Duodenal mucosa (tissue), 2 donors: ENCODE data around the gene EBF3.

Experiments
- H3K27ac ChIP-seq: one replicate; pipeline ENCODE4 v1.7.0; 2013; ENCODE audit warnings: low read depth, low read length
- H3K27me3 ChIP-seq, 2 donors: one replicate each; pipeline ENCODE4 v1.7.0; 2013; ENCODE audit warnings: low read length in 2 of 2, control low read depth in 1 of 2; ENCODE audit not compliant: insufficient read depth in 2 of 2, control insufficient read depth in 1 of 2
- H3K36me3 ChIP-seq, 2 donors: one replicate each; pipeline ENCODE4 v1.7.0; 2013; ENCODE audit warnings: low read length in 2 of 2, control low read depth in 1 of 2; ENCODE audit not compliant: insufficient read depth in 2 of 2, control insufficient read depth in 1 of 2
- H3K4me1 ChIP-seq, 2 donors: one replicate each; pipeline ENCODE4 v1.7.0; 2013; ENCODE audit warnings: low read length in 2 of 2, control low read depth in 1 of 2; ENCODE audit not compliant: insufficient read depth in 2 of 2, control insufficient read depth in 1 of 2
- H3K4me3 ChIP-seq, 2 donors: one replicate each; pipeline ENCODE4 v1.7.0; 2013; ENCODE audit warnings: low read length in 2 of 2, low read depth in 1 of 2
- H3K9ac ChIP-seq, 2 donors: one replicate each; pipeline ENCODE4 v1.7.0; 2013; ENCODE audit warnings: low read length in 2 of 2, low read depth in 1 of 2
- H3K9me3 ChIP-seq, 2 donors: one replicate each; pipeline ENCODE4 v1.7.0; 2013; ENCODE audit warnings: low read length in 2 of 2, control low read depth in 1 of 2; ENCODE audit not compliant: control insufficient read depth in 1 of 2

Gene EBF3

GRCh38 chr10:129899276-129900130, 64.6 kb downstream of the EBF3 start:
- Histone ChIP-seq H3K27me3 (peaks cover 13 to 40% of the 10 kb centered on the region in 2 donors), H3K36me3 (no peaks in the 10 kb centered on the region)

GRCh38 chr10:129898706-129899268, 65.3 kb downstream of the EBF3 start:
- H3K9me3 ChIP-seq, result no peaks in the 10 kb centered on the region
- no peaks in the 10 kb centered on the region for H3K4me1 ChIP-seq
- no peak overlapping the region for H3K27ac ChIP-seq
- no peak overlapping the region for H3K4me3 ChIP-seq
- H3K9ac ChIP-seq, result no peak overlapping the region
- peaks cover 15 to 40% of the 10 kb centered on the region in 2 donors for H3K27me3 ChIP-seq
- no peaks in the 10 kb centered on the region for H3K36me3 ChIP-seq

More at GRCh38 chr10:129899276-129900130, 64.6 kb downstream of the EBF3 start:
- Histone ChIP-seq H3K9ac (no peak overlapping the region), H3K4me1 (no peaks in the 10 kb centered on the region), H3K9me3 (no peaks in the 10 kb centered on the region), H3K27ac (no peak overlapping the region), H3K4me3 (no peak overlapping the region)

DNA sequence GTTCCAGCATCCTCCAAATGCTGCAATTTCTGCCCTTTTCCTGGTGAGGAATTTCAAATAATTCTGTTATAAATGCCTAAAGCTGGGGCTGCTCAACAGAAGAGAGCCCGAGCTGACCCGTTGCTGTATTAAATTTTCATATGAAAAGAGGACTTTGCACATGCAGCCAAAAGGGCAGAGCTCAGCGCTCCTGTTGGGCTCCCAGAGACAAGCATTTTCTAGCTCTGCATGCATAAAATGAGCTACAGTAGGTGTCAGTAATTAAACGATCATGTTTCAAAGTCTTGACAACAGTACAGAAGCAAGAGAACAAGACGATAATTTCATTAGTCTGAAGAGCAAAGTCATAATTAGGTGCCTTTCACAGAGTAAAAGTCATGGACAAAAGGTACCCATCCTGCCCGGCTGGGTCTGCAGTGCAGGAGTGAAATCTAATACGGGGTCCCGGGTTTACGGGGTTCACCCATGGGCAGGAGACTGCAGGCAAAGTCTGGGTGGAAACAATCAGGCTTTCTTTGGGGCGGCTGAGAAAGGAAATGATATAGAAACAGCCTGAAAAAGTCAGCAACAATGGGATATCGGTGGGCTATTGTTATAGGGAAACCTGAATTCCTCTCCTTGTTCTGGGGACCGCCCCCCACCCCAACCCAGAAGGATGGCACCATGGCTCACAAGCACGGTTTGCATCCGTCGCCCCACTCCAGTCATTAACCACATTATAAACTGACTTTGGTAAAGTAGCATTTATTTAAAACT, 66.0 kb downstream of the EBF3 start:
- H3K9me3 ChIP-seq, result no peaks in the 10 kb centered on the region
- no peaks in the 10 kb centered on the region for H3K4me1 ChIP-seq
- no peaks in the 10 kb centered on the region for H3K36me3 ChIP-seq
- H3K4me3 ChIP-seq, result no peak overlapping the region
- peaks cover 18 to 45% of the 10 kb centered on the region in 2 donors for H3K27me3 ChIP-seq
- H3K9ac ChIP-seq, result no peak overlapping the region
- H3K27ac ChIP-seq, result no peak overlapping the region

DNA sequence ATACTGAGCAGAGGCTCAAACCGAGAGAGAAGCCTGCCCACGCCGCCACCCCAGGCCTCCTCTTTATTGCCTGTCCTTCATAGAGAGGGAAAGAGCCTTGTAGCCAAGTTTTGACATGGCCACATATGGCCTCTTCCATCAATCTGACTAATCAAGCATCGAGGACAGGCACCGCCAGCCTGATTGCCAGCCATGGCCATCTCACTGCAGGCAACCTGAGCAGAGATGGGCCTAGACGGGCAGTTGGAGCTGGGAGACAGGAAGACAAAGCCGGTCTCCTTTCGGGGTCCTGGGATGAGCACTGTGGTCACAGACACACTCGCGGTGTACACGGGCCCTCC, 67.2 kb downstream of the EBF3 start:
- Histone ChIP-seq H3K4me3 (no peak overlapping the region), H3K27me3 (peaks cover 18 to 52% of the 10 kb centered on the region in 2 donors), H3K36me3 (no peaks in the 10 kb centered on the region), H3K9me3 (no peaks in the 10 kb centered on the region), H3K9ac (no peak overlapping the region), H3K27ac (no peak overlapping the region), H3K4me1 (no peaks in the 10 kb centered on the region)

- H3K36me3 ChIP-seq, result no peaks in the 10 kb centered on the region
- H3K27ac ChIP-seq, result no peak overlapping the region
- H3K4me1 ChIP-seq, result no peaks in the 10 kb centered on the region
- peaks cover 18 to 52% of the 10 kb centered on the region in 2 donors for H3K27me3 ChIP-seq
- no peak overlapping the region for H3K4me3 ChIP-seq
- H3K9ac ChIP-seq, result no peak overlapping the region
- no peaks in the 10 kb centered on the region for H3K9me3 ChIP-seq
Observed at GRCh38 chr10:129896136-129896859, 67.8 kb downstream of the EBF3 start.

- Histone ChIP-seq H3K4me1 (no peaks in the 10 kb centered on the region), H3K27ac (no peak overlapping the region), H3K9ac (no peak overlapping the region), H3K27me3 (peaks cover 18 to 52% of the 10 kb centered on the region in 2 donors), H3K9me3 (no peaks in the 10 kb centered on the region), H3K4me3 (no peak overlapping the region), H3K36me3 (no peaks in the 10 kb centered on the region)
Observed at GRCh38 chr10:129895811-129896135, 68.3 kb downstream of the EBF3 start.

DNA sequence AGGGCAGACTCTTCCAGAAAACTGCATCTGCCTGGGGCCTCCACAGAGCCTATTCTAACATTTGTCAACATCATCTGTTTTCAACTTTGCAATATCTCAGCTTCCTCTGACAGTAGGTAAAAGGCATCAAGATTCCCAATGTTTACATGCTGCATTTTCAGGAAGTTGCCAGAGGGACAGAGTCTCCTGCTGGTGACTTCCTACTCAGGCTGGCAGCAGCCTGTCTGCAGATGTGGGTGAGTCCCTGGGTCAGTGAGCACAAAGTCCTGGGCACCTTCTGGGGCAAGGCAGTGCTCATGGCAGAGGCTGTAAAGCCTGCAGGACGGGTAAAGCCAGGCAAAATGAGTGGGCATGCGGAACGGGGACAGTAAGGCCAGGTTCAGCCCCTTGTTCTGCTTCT, 69.4 kb downstream of the EBF3 start:
- H3K4me3 ChIP-seq, result no peak overlapping the region
- H3K9ac ChIP-seq, result no peak overlapping the region
- H3K27ac ChIP-seq, result no peak overlapping the region
- peaks cover 18 to 41% of the 10 kb centered on the region in 2 donors for H3K27me3 ChIP-seq
- H3K36me3 ChIP-seq, result no peaks in the 10 kb centered on the region
- H3K4me1 ChIP-seq, result no peaks in the 10 kb centered on the region
- H3K9me3 ChIP-seq, result no peaks in the 10 kb centered on the region

- H3K9ac ChIP-seq, result no peak overlapping the region
- no peaks in the 10 kb centered on the region for H3K36me3 ChIP-seq
- no peaks in the 10 kb centered on the region for H3K4me1 ChIP-seq
- no peak overlapping the region for H3K27ac ChIP-seq
- H3K4me3 ChIP-seq, result no peak overlapping the region
- no peaks in the 10 kb centered on the region for H3K9me3 ChIP-seq
- H3K27me3 ChIP-seq, result peaks cover 18 to 35% of the 10 kb centered on the region in 2 donors
Observed at GRCh38 chr10:129893104-129894089, 70.7 kb downstream of the EBF3 start.

GRCh38 chr10:129892548-129893052, 71.5 kb downstream of the EBF3 start:
- peaks cover 13 to 27% of the 10 kb centered on the region in 2 donors for H3K27me3 ChIP-seq
- H3K4me3 ChIP-seq, result no peak overlapping the region
- no peaks in the 10 kb centered on the region for H3K4me1 ChIP-seq
- no peak overlapping the region for H3K9ac ChIP-seq
- no peaks in the 10 kb centered on the region for H3K9me3 ChIP-seq
- no peak overlapping the region for H3K27ac ChIP-seq
- H3K36me3 ChIP-seq, result no peaks in the 10 kb centered on the region
